Activated naive CD8-positive, alpha-beta T cell treated with anti-CD3 and anti-CD28 coated beads, Interleukin-2, amount 50 U/mL, for 16 hours (primary cell): Measurements from ENCODE around the gene SCG3.

Experiments
- DNase-seq: peaks from one replicate; pipeline ENCODE4 v3.0.0-alpha.2; 2020; ENCODE audit warnings: low read depth, low spot score

Gene SCG3

GRCh38 chr15:51678096-51678495 lies 3.2 kb upstream of the SCG3 start:
- DNase-seq, result no peak

DNA sequence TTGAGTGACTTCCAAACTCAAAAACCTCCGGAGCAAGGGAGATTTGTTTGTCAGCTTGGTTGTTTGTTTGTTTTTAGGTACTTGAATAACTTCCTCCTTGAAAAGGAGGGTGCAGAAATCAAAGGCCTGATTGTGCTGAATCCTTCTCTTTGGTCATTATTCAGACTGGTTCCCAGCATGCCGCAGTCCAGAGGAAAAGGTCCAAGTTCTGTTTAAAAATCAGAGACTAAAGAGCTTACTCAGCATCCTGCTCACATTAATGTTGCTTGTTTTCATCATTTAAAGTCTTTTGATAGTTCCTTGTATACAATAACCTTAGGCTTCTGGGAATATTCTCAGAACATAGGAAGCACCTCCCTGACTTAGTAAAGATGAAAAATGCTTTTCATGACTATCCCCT lies 982 bp upstream of the SCG3 start:
- DNase-seq, result no peak

DNA sequence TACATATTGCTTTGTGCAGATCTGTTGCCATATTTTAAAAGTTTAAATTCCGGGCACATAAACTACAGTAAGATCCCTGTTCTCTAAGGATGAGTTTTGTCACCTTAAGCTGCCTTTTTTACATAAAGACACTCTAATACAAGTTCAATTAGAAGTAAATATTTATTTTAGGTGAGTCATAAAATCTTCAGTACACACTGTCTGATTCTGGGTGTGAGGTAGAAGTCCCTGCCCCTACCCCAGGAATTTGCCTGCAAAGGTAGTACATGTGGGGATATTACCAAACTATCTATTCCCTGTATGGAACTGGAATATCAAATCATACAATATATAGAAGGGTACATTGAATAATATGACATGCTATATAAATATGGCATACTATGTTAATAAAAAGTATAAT lies 6.3 kb downstream of the SCG3 start:
- DNase-seq, result no peak

DNA sequence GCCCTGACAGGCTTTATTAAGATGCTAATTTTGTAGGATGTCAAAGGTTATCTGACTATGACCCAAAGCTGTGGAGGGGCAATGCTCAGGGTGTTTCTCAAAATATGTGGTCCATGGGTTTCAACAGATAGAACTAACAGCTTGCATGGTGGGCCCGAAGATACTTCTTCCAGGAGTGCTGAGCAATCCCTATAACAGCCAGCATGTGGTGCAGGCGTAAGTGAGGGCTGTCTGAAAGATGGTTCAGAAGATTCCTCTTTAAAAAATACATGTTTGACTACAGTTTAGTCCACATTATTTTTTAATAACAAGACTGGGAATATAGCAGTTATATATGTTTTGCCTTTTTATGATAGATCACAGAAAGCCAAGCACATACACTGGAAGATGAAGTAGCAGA lies 7.6 kb downstream of the SCG3 start:
- DNase-seq, result no peak

GRCh38 chr15:51692154-51692553 lies 10.9 kb downstream of the SCG3 start:
- no peak for DNase-seq

DNA sequence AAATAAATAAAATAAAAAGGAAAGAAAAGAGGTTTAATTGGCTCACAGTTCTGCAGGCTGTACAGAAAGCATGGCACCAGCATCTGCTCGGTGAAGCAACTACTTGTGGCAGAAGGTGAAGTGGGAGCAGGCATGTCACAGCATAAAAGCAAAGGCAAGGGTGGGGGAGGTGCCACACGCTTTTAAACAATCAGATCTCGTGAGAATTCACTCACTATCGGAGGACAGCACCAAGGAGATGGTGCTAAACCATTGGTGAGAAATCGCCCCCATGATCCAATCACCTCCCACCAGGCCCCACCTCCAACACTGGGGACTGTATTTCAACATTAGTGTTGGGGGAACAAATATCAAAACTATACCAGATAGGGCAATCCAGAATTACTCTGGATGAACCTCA lies 15.3 kb downstream of the SCG3 start:
- DNase-seq, result no peak

DNA sequence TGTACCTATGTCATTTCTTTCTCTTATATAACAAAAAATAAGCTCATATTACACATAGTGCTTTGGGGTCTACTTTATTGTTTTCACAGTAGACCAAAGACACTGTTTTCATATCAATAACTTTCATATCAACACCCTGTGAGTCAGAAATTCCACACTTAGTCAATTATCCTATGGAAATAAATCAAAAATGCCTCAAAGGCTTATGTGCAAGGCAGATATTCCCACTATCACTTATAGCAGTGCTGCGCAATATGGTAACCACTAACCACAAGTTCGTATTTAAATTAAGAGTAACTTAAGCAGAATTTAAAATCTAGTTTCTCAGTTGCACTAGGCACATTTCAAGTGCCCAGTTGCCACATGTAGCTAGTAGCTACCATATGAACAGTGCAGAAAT lies 15.9 kb downstream of the SCG3 start:
- no peak for DNase-seq

- no peak for DNase-seq
These were observed 18.1 kb downstream of the SCG3 start for GRCh38 chr15:51699373-51699772.

- DNase-seq, result no peak
These were observed 21.4 kb downstream of the SCG3 start for GRCh38 chr15:51702710-51703109.

DNA sequence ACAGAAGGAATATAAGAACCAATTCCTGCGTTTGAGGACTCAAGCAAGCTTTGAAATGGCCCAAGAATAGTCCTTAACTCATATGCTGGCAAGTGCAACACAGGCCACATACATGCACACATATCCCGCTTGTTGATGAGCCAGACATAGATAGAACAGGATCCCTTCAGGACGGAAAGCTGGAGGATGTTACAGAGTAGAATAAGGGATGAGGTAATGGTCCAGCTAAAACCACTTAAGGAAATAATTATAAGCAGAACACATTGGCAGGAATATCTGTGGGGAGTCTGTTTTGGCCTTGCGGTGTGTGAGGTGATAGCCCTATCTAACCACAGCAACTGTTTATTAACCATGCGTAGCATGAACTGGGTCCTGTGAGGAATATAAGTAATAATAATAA lies 25.0 kb downstream of the SCG3 start:
- DNase-seq, result no peak

GRCh38 chr15:51706926-51707608 lies 25.8 kb downstream of the SCG3 start:
- no peak for DNase-seq

GRCh38 chr15:51708013-51708412 lies 26.7 kb downstream of the SCG3 start:
- no peak for DNase-seq

DNA sequence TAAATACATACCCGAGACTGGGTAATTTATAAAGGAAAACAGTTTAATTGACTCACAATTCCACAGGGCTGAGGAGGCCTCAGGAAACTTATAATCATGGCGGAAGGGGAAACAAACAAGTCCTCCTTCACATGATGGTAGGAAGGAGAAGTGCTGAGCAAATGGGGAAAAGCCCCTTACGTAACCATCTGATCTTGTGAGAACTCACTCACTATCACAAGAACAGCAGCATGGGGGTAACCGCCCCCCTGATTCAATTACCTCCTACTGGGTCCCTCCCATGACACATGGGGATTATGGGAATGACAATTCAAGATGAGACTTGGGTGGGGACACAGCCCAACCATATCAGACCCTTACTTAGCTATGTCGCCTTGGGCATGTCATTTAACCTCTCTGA lies 27.7 kb downstream of the SCG3 start:
- no peak for DNase-seq

DNA sequence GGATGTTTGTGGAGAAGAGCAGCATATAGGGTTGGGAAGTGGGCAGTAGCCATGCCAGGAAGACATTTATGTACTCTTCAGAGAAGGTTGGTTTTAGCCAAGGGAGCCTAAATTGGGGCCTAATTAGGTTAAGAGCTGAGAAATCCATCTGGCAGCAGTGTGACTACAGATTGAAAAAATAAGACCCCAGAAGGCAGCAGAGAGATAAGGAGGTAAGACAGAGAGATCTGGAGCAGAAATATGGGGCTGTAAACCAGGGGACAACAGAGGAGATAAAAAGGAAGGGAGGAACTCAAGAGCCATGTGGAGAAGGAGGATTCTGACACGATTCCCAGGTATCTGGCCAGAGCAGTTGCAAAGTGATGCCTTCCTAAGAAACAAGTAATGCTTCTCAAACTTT lies 32.9 kb downstream of the SCG3 start:
- no peak for DNase-seq

DNA sequence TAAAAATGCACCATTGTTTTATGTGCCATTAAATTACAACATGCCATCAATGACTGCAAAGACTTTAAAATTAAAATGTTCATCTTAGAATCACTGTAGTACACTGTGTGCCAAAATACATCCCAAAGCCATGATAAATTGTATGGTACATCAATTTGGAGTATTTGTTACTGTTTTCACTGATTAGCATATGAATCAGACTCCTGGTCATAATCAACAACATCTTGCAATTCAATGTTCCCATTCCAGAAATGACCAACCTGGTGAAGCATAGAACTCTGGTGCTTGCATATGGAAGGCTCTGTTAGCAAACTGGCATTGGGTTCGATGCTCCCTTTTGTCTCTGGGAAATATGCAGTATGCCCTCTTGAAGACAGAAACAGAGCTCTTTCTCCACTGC lies 33.6 kb downstream of the SCG3 start:
- no peak for DNase-seq

- DNase-seq, result no peak
These were observed 36.9 kb downstream of the SCG3 start for GRCh38 chr15:51718219-51718618.

GRCh38 chr15:51718746-51719145 lies 37.4 kb downstream of the SCG3 start:
- DNase-seq, result no peak

DNA sequence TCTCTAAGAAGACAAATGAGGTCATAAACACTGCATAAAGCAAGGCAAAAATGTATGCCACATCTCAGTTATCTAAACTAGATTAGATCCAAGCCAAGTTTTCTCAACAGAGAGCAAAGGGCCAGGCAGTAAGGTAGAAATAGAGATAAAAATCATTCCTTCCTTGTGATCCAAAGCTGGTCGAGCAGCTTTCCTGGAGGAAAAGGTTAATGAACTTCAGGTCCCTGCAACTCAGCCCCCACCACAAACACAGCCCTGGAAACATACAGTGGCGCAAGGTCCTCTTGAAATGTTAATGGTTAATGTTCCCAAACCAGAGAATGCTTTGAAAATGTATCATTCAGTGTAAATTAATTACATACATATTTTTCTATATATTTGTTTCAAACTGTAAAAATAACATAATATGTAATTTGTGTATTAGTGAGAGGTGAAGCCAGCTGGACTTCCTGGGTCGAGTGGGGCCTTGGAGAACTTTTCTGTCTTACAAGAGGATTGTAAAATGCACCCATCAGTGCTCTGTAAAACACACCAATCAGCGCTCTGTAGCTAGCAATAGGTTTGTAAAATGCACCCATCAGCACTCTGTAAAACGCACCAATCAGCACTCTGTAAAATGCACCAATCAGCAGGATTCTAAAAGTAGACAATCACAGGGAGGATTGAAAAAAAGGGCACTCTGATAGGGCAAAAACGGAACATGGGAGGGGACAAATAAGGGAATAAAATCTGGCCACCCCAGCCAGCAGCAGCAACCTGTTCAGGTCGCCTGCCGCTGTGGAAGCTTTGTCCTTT lies 39.1 kb downstream of the SCG3 start:
- DNase-seq, result no peak

DNA sequence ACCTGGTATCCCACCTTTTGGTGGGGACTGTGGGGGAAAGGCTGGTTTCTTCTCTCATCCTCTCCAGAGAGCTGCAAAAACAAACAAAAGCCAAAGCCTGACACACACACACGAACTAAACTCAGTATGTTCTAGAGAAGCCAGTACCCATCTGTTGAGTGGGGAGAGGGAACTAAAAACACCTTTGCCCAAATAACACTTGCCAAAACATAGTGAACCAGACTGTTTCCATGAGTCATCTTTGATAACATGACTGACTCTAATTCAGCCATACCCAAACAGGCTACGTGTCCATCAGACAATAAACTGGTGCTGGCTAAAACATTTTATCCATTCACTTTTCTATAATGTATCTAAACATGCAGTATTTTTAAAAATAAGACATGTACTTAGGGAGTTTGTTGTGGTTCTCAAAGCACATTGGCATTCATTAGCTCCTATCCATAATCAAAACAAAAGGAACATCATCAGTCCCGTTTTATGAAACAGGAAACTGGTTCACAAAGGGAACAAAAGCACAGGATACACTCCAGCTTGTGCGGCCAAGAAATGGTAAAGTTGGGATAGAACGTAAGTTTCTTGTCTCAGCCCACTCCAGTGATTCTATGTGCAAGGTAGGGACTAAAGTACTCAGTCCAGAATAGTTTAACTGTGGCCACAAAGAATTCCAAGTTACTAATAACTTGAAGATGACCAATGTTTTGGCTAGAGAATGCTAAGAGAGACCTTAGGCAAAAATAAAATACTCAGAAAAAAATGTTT lies 40.1 kb downstream of the SCG3 start:
- DNase-seq, result no peak

- no peak for DNase-seq
These were observed 42.9 kb downstream of the SCG3 start for GRCh38 chr15:51724199-51724598.

GRCh38 chr15:51724673-51725072 lies 43.4 kb downstream of the SCG3 start:
- no peak for DNase-seq

DNA sequence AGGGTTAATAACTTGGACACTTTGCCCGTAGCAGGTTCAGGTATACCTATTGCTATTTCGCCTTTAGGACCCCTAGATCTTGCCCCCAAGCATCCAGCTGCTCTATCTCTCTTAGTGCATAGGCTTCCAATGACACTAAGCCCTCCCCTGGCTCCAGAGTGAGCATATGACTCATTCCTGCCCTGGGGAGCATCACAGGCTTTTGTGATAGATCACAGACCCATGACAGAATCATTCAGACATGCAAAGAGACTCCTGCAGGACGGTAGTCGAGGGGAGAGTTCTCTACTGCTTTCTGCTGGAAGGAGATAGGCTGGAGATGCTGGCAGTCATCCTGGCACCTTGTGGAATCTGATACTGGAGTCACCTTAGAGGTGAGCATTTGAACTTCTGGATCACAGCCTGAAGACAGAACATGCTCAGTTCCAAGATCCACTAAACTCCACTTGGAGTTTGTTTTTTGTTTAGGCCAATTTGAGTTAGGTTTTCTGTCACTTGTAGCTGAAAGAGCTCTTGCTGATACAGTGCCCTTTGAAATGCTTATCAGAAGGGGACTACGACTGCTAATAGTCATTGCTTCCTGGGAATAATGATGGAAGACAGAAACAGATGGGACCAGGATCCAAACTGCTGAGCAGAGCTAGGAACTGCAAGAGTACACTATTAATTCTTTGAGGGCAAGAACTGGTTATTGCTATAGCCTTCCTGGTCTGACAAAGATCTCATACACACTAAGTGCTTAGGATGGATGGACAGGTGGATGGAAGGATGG lies 45.2 kb downstream of the SCG3 start:
- DNase-seq, result no peak
